ENCODE data around the gene SLC39A10. TPM values are rescaled to one million over a fixed set of nuclear protein-coding genes. Genes with fewer than 3 reads are reported as not detected.

SLC39A10 gene
- total and polyA plus RNA-seq, 2 of the 4 experiments (the other 2 are of a cell fraction) = 17.6 to 64.7 TPM

DNA sequence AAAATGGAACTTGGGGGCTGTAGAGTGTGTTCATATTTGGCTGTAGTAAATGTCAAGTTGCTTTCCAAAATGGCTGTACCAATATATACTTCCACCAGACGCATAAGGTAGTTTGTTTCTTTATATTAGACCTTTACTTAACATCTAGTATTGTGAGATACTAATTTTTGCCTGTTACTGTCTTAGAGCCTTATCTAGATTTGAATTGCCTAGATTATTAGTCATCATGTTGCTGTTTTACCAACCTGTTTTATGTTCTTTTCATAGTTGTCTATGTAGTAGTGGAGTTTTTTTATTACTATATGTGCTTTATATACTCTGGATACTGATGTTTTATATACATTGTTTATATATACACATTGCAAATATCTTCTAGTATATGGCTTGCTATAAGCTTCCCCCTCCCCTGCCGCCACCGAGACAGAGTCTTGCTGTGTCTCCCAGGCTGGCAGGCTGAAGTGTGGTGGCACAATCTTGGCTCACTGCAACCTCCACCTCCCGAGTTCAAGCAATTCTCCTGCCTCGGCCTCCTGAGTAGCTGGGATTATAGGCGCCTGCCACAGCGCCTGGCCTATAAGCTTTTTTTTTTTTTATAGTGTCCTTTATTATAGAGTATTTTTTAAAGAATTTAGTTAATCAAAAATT lies 18.9 kb downstream of the SLC39A10 start:
- no peaks in the 10 kb centered on the region for H3K27me3 ChIP-seq (ENCODE audit: control insufficient read depth, insufficient read depth, low read length)
- no peak overlapping the region for H3K27ac ChIP-seq (ENCODE audit: insufficient read depth, low read length)
- no peak overlapping the region for H3K14ac ChIP-seq (replicated peaks; ENCODE audit: low read depth, low read length)
- no peak overlapping the region for H4K91ac ChIP-seq (ENCODE audit: insufficient read depth, low read depth, low read length)
- no peaks in the 10 kb centered on the region for H4K20me1 ChIP-seq (ENCODE audit: insufficient read depth, low read length)
- H3K9me1 ChIP-seq (ENCODE audit: insufficient read depth, low read length) = no peaks in the 10 kb centered on the region
- no peak overlapping the region for H2BK120ac ChIP-seq (ENCODE audit: low read depth, low read length)
- no peak overlapping the region for H2AK5ac ChIP-seq (ENCODE audit: low read depth, low read length)
- H3K9me3 ChIP-seq (ENCODE audit: control insufficient read depth, insufficient read depth, low read length) = no peaks in the 10 kb centered on the region
- H3K9ac ChIP-seq (ENCODE audit: low read depth, low read length) = no peak overlapping the region
- H2AK9ac ChIP-seq (replicated peaks; ENCODE audit: low read depth, low read length, poor library complexity) = no peak overlapping the region
- POLR2A ChIA-PET (ENCODE audit: unreplicated experiment) = no interaction called here
- dilution Hi-C loops (cut with HindIII; ENCODE audit: low sequenced_read_pairs, unreplicated experiment) (no loop called here), in situ Hi-C loops (cut with MboI; ENCODE audit: low sequenced_read_pairs) (no loop called here), intact Hi-C loops (cut with micrococcal nuclease) (no loop called here)
- H3K4me1 ChIP-seq (ENCODE audit: control insufficient read depth, insufficient read depth, low read length) = peaks cover 9% of the 10 kb centered on the region
- no peak overlapping the region for H3K18ac ChIP-seq (ENCODE audit: low read depth, low read length)
- CTCF ChIA-PET = no interaction called here
- H2BK5ac ChIP-seq (ENCODE audit: low read depth, low read length, poor library complexity, severe bottlenecking) = no peak overlapping the region
- H3K79me1 ChIP-seq (ENCODE audit: low read depth in 1 of 2, low read length in 2 of 2) = peaks cover 16 to 50% of the 10 kb centered on the region in 2 experiments
- TF ChIP-seq RAD21 (IDR thresholded peaks at IDR 0.05; ENCODE audit: low read length) = no peak
- TF ChIP-seq RFX5 (IDR thresholded peaks at IDR 0.05; ENCODE audit: low read depth, low read length) = no peak
- no peak for TF ChIP-seq MAZ (IDR thresholded peaks at IDR 0.05; ENCODE audit: borderline replicate concordance, low read depth, low read length)
- no peak for TF ChIP-seq MAFK (IDR thresholded peaks at IDR 0.05; ENCODE audit: low read depth, low read length)
- no peak for TF ChIP-seq POLR2A (IDR thresholded peaks at IDR 0.05; ENCODE audit: low read depth, low read length)
- no peak for TF ChIP-seq CTCF (conservative IDR thresholded peaks at IDR 0.05; ENCODE audit: low read depth, low read length)
- TF ChIP-seq BHLHE40 (IDR thresholded peaks at IDR 0.05; ENCODE audit: low read depth, low read length) = no peak
- no peak for TF ChIP-seq FOS (IDR thresholded peaks at IDR 0.05; ENCODE audit: low read depth, low read length)
- TF ChIP-seq NFE2L2 (IDR thresholded peaks at IDR 0.05; ENCODE audit: low read depth, low read length) = no peak
- no peak for TF ChIP-seq CEBPB (IDR thresholded peaks at IDR 0.05; ENCODE audit: low read depth, low read length)
- TF ChIP-seq, protein P1, sequence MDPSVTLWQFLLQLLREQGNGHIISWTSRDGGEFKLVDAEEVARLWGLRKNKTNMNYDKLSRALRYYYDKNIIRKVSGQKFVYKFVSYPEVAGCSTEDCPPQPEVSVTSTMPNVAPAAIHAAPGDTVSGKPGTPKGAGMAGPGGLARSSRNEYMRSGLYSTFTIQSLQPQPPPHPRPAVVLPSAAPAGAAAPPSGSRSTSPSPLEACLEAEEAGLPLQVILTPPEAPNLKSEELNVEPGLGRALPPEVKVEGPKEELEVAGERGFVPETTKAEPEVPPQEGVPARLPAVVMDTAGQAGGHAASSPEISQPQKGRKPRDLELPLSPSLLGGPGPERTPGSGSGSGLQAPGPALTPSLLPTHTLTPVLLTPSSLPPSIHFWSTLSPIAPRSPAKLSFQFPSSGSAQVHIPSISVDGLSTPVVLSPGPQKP (IDR thresholded peaks at IDR 0.05; ENCODE audit: borderline replicate concordance, low read depth, low read length) = no peak
- TF ChIP-seq SMC3 (IDR thresholded peaks at IDR 0.05; ENCODE audit: low read depth, low read length) = no peak
- TF ChIP-seq CHD1 (IDR thresholded peaks at IDR 0.05; ENCODE audit: low read depth, low read length) = no peak
- TF ChIP-seq RCOR1 (IDR thresholded peaks at IDR 0.05; ENCODE audit: insufficient replicate concordance, low read length) = no peak
- DNase-seq (no peak), ATAC-seq (ENCODE audit: low read depth) (no peak)
- peaks cover 5% of the 10 kb centered on the region; the same call in 1 of the 2 replicates for H3K36me3 ChIP-seq (ENCODE audit: control insufficient read depth, insufficient read depth, low read length)
- no peak overlapping the region for H2BK15ac ChIP-seq (ENCODE audit: low read depth, low read length)
- H4K8ac ChIP-seq (ENCODE audit: low read depth in 2 of 2, low read length in 2 of 2) = no peak overlapping the region
- no CpG with 5 or more reads among the region's 7 CpGs for WGBS, 2 experiments (ENCODE audit: extremely low coverage in 2 of 2, insufficient read length in 1 of 2)
- no peak overlapping the region for H2BK20ac ChIP-seq (ENCODE audit: low read depth, low read length)
- no peak overlapping the region for H3K23ac ChIP-seq (ENCODE audit: low read depth, low read length)
- no peak overlapping the region for H3K56ac ChIP-seq (ENCODE audit: extremely low read depth, insufficient read depth, low read length)
- BruUV-seq (replicated peaks) = no TSS peak
- H4K5ac ChIP-seq (ENCODE audit: low read depth, low read length) = no peak overlapping the region
- no peak overlapping the region for H3K4me2 ChIP-seq (ENCODE audit: low read depth, low read length)
- H3K4me3 ChIP-seq (ENCODE audit: insufficient read depth, low read depth, low read length) = no peak overlapping the region
- no peak overlapping the region for H3K4ac ChIP-seq (ENCODE audit: low read depth, low read length)
- no peak overlapping the region for H2AFZ ChIP-seq (replicated peaks; ENCODE audit: low read length, poor library complexity)

Measured in IMR-90 (cell line).